ENCODE data around the gene STIM1. TPM values are rescaled to one million over a fixed set of nuclear protein-coding genes. Genes with fewer than 3 reads are reported as not detected.

STIM1 gene
- total RNA-seq, 4 donors from 2014 or later, result 42.2 to 71.0 (median 51.1) TPM

DNA sequence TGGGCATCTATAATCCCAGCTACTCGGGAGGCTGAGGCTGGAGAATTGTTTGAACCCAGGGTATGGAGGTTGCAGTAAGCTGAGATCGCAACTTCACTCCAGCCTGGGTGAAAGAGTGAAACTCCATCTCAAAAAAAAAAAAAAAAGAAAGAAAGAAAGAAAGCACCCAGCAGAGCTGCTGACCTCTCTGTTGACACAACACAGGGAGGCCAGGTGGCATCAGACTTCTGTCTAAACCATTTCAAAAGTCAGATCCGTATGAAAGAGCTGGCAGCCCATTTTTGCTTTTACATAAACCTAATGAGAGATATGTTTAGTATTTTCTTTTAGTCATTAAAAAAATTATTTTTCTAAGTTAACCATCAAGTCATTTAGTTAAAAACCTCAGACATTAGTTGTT, 174.7 kb downstream of the STIM1 start:
- ATAC-seq (ENCODE audit: low FRiP score) (no peak), DNase-seq (ENCODE audit: low spot score) (no peak)
- TF ChIP-seq CTCF (IDR thresholded peaks at IDR 0.05), result no peak

GRCh38 chr11:4032097-4032496, 176.6 kb downstream of the STIM1 start:
- TF ChIP-seq CTCF (IDR thresholded peaks at IDR 0.05), result no peak
- DNase-seq (ENCODE audit: low spot score) (no peak), ATAC-seq (ENCODE audit: low FRiP score) (no peak)

GRCh38 chr11:4035985-4036384, 180.5 kb downstream of the STIM1 start:
- DNase-seq (ENCODE audit: low spot score) (no peak), ATAC-seq (ENCODE audit: low FRiP score) (no peak)
- TF ChIP-seq CTCF (IDR thresholded peaks at IDR 0.05), result no peak

DNA sequence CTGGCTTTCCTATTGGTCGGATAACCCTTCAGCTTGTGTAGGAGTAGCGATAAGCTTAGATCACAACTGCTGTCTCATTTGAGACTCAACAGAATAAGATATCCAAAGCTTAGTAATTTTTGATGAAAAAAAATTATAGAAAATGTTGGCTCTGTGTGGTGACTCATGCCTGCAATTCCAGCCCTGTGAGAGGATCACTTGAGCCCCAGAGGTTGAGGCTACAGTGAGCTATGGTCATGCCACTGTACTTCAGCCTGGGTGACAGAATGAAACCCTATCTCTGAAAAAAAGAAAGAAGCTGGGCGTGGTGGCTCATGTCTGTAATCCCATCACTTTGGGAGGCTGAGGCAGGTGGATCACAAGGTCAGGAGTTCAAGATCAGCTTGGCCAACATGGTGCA, 183.5 kb downstream of the STIM1 start:
- ATAC-seq (ENCODE audit: low FRiP score) (no peak), DNase-seq (ENCODE audit: low spot score) (no peak)
- TF ChIP-seq CTCF (IDR thresholded peaks at IDR 0.05), result no peak

- TF ChIP-seq CTCF (IDR thresholded peaks at IDR 0.05), result no peak
- ATAC-seq (ENCODE audit: low FRiP score), result no peak
- no peak for DNase-seq (ENCODE audit: low spot score)
Measured at GRCh38 chr11:4040461-4040860, 185.0 kb downstream of the STIM1 start.

DNA sequence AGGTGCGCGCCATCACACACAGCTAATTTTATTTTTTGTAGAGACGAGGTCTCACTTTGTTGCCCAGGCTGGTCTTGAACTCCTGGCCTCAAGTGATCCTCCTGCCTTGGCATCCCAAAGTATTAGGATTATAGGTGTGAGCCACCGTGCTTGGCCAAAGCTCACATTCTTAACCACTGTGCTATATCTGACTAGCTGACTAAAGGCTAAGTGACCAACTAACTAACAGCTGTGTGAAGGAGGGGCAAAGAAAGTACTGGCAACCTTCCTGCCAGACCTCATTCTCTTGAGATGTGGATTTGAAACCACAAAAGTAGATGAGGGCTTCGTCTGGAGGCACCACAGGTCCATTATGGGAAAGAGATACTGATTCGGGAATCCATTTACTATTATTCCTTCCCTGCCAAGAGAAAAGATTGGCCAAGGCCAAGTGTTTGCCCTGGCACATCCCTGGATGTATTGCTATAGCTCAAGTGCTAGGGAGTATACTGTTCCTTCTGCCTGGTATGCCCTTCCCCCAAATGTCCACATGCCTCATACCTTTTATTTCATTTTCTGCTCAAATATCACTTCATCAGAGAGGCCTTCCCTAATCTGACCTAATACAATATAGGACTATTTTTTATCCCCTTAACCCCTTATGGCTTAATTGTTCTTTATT, 186.4 kb downstream of the STIM1 start:
- ATAC-seq (ENCODE audit: low FRiP score) (no peak), DNase-seq (ENCODE audit: low spot score) (no peak)
- TF ChIP-seq CTCF (IDR thresholded peaks at IDR 0.05), result no peak

DNA sequence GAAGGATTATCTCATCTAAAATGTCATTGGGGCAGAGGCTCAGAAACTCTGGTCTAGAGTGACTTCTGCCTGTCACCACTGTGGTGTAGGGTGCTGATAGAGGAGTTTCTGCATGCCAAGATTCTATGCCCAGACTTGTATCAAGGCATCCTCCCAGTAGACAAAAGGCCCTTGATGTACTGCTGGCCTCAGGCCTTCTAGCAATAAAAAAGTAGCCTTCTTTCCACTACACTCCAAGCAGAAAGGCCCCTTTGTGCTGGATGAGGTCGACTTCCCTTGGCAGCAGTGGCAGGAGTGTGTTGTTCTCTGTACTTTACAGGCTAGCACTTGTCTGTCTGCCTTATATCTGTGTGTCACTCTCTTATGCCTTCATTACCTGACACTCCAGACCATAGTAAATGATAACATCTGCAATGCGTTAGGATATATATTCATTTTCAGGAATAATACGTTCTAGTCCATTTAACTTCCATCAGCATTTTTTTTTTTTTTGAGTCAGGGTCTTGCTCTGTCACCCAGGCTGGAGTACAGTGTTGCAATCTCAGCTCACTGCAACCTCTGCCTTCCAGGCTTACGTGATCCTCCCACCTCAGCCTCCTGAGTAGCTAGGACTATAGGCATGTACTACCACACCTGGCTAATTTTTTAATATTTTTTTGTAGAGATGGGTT, 189.6 kb downstream of the STIM1 start:
- no peak for DNase-seq (ENCODE audit: low spot score)
- no peak for ATAC-seq (ENCODE audit: low FRiP score)
- TF ChIP-seq CTCF (IDR thresholded peaks at IDR 0.05), result no peak

Data from omental fat pad (tissue), 4 donors.